ENCODE data around the gene NBAS. TPM values are rescaled to one million over a fixed set of nuclear protein-coding genes. Genes with fewer than 3 reads are reported as not detected.
"Not testable (repeated sequence)": the region's sequence is repeated elsewhere in the genome, so short reads cannot be mapped to it uniquely, and the experiment has no call there.

NBAS gene
- total RNA-seq, 1 experiment from 2014 or later: 36.6 TPM

- peak; percentile 1 for DNase-seq (ENCODE audit: low read depth)
Measured at GRCh38 chr2:15527074-15527739, 33.9 kb downstream of the NBAS start.

DNA sequence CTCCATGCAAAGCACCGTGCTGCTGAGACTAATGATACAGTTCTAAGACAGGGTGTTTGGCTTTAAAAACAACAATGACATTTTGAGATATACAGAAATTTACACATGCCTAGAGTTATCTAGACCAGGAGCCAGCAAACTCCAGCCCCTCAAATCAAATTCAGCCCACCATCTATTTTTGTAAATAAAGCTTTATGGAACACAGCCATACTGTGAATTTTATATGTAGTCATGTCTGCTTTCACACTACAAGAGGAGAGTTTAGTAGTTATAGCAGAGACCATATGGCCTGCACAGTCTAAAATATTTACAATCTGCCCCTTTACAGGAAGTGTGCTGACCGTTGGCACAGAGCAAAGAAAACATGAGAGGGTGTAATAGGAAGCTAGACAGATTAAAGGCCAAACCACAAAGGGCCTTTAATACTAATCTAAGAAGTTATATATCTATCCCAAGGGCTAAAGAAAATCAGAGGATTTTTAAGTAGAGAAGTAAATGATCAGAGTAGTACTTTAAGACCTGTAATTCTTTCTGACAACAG lies 39.4 kb downstream of the NBAS start:
- DNase-seq (ENCODE audit: low read depth): no peak

GRCh38 chr2:15520346-15520745 lies 40.8 kb downstream of the NBAS start:
- no peak for DNase-seq (ENCODE audit: low read depth)

DNA sequence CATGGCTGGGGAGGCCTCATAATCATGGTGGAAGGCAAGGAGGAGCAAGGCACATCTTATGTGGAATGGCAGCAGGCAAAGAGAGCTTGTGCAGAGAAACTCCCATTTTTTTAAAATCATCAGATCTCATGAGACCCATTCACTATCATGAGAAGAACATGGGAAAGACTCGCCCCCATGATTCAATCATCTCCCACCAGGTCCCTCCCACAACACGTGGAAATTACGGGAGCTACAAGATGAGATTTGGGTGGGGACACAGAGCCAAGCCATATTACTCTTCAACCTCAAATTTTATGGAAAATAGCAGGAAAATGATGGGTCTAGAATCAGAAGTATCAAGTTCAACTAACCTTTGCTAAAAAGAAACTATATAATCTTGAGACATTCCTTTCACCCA lies 42.4 kb downstream of the NBAS start:
- DNase-seq (ENCODE audit: low read depth): not testable (repeated sequence)

- DNase-seq (ENCODE audit: low read depth): no peak
Measured at GRCh38 chr2:15517793-15518192, 43.3 kb downstream of the NBAS start.

DNA sequence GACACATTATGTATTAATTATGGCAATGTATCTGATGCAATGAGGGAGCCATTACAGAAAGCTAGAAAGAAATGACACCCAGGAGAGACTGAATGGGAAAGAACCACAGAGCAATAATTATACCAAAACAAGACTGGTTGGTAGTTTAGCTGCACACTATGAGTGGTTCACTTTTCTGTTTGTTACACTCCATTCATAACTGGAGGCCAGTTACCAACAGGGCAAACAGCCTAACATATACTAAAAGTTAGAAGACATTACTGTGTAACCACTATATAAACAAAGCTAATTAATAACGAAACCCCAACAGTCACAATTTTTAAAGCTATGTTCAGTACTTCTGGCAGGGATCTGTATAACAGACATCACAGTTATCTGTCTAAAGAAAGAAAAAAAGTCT lies 49.4 kb downstream of the NBAS start:
- DNase-seq (ENCODE audit: low read depth): peak; percentile 0

DNA sequence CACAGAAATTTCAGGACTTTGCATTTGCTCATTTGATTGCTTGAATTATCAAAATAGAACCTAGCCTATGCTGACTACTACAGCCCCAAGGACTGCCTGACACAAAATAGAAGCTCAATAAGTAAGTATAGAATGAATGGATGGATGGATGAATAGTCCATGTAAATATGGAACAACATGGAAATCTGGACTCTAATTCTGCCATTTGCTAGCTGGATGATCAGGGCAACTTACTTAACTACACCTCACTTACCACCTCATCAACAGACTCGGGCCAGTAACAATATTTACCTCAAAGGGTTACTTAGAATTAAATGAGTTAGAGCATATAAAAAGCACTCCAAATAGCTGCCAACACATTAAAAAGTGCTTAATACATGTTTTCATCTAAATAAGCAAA lies 50.6 kb downstream of the NBAS start:
- no peak for DNase-seq (ENCODE audit: low read depth)

DNA sequence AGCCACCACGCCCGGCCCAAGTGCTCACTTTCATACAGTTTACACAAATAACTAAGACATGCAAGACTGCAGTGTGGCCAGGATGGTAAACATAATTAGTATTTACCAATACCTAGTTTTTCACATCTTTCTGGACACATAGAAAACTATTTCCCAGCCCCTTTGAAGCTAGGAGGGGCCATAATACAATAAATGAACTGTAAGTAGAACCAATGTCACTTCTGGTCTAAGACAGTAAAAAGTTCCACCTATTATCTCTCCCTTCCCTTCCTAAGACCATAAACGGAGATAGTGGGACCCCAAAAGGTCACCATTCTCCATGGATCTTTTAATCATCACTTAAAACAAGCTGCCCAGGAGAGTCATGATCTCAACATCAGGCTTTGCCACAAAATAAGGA lies 51.0 kb downstream of the NBAS start:
- DNase-seq (ENCODE audit: low read depth): no peak

DNA sequence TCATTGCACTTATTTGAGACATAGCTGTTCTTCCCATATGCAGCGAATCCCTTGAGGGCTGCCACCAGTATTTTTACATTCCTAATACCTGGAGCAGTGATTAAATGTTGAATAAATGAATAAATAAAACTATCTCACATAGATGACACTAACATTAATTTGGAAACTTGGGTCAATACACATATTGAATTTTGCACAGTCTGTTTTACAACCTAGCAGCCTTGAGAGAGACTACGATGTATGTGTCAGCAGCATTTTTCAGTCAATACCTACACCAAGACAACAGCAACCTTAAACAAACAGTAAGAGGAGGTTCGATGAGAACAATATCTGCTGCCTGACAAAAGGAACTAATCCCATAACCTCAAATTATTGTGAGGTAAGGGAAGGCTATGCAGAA lies 53.4 kb downstream of the NBAS start:
- DNase-seq (ENCODE audit: low read depth): no peak

GRCh38 chr2:15507061-15507460 lies 54.1 kb downstream of the NBAS start:
- DNase-seq (ENCODE audit: low read depth): no peak

- DNase-seq (ENCODE audit: low read depth): no peak
Measured at GRCh38 chr2:15506229-15506819, 54.8 kb downstream of the NBAS start.

DNA sequence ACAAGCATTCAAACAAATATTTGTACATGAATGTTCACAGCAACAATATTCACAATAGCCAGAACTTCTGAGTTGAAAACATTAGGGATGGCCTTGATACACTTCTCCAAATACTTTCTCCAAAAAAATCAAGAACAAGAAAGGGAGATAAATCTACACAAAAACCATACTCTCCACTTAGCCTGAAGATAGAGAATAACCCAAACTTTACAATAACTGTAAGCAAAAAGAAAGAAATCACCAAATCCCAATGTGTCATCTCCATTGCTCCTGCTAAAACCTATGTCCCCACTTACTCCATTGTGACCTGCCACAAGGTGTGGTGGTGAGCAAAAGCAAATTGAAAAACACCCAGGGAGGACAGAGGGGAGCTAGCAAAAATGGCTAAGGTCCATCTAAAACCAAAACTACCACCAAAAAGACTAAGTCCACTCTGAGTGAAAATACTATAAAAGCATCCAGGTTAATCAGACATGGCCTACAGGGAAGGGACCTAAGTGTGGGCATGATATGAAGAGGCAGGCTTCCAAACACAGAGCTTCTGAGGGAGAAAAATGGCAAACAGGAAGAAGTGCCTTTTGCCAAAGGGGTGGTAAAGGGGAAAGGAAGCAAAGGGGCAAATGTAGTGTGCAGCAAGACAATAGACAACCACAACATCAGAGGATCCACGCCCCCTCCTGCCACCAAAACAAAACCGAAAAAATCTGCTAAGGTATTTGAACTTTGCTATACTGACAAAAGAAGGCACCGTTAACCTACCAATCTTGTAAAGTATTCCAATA lies 56.1 kb downstream of the NBAS start:
- DNase-seq (ENCODE audit: low read depth): no peak

DNA sequence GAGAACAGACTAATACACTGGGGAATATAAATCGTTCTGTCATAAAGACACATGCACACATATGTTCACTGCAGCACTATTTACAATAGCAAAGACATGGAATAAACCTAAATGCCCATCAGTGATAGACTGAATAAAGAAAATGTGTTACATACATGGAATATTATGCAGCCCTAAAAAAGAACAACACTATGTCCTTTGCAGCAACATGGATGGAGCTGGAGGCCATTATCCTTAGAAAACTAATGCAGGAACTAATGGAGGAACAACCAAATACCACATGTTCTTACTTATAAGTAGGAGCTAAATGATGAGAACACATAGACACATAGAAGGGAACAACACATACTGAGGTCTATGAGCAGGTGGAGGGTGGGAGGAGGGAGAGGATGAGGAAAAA lies 61.9 kb downstream of the NBAS start:
- not testable (repeated sequence) for DNase-seq (ENCODE audit: low read depth)

DNA sequence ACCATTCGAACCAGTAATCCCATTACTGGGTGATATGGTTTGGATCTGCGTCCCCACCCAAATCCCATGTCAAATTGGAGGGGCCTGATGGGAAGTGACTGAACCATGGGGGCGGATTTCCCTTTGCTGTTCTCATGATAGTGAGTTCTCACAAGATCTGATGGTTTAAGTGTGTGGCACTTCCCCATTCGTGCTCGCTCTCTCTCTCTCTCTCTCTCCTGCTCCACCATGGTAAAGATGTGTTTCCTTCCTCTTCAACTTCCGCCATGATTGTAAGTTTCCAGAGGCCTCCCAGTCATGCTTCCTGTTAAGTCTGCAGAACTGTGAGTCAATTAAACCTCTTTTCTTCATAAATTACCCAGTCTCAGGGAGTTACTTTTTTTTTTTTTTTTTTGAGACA lies 62.6 kb downstream of the NBAS start:
- no peak for DNase-seq (ENCODE audit: low read depth)

DNA sequence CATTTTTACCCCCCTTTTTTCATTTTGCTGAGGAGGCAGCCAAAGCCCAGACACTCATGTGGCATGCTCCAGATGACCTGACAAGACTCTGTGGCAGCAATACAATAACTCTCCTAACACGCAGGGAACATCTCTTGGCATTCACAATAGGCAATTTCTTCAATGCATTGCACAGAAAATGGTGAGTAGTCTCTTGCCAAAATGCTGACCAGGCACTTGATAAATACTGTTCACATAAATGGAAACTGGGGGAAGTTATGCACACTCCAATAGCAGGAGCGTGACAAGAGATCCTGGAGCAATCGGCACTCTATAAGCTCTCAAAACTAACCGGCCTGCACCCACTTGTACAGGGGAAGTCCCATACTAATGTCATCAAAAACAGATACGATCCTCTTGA lies 66.3 kb downstream of the NBAS start:
- no peak for DNase-seq (ENCODE audit: low read depth)

DNA sequence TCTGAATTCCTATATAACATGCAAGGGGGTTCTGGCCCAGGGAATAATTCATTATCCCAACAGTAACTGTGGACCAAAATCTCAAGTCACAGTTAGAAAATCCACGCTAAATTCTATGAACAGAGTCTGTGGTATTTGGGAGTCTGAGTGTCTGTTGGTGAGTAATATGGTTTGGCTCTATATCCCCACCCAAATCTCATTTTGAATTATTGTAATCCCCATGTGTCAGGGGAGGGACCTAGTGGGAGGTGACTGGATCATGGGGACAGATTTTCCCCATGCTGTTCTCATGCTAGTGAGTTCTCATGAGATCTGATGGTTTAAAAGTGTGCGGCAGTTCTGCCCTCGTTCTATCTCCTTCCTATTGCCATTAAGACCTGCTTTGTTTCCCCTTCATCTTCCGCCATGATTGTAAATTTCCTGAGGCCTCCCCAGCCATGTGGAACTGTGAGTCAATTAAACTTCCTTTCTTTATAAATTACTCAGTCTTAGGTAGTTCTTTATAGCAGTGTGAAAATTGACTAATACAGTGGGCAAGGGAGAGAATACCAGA lies 68.3 kb downstream of the NBAS start:
- no peak for DNase-seq (ENCODE audit: low read depth)

GRCh38 chr2:15486770-15487169 lies 74.4 kb downstream of the NBAS start:
- DNase-seq (ENCODE audit: low read depth): no peak

DNA sequence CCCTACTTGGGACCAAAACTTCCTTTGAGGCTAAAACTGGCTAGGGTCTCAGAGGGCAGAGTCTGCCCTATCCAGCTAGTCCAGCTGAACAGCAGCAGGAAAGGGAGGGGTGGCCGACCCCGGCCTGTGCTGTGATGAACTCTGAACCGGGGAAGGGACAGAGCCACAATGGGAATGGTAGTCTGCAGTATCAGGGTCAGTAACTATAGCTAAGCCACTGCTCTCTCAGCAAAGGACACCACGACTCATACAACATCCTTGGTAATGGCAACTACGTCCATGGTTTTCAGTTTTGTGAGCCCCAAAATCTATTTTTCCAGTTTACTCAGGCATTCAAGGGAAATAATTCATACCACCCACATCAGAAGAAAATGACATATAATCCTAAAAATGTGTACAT lies 75.2 kb downstream of the NBAS start:
- no peak for DNase-seq (ENCODE audit: low read depth)

DNA sequence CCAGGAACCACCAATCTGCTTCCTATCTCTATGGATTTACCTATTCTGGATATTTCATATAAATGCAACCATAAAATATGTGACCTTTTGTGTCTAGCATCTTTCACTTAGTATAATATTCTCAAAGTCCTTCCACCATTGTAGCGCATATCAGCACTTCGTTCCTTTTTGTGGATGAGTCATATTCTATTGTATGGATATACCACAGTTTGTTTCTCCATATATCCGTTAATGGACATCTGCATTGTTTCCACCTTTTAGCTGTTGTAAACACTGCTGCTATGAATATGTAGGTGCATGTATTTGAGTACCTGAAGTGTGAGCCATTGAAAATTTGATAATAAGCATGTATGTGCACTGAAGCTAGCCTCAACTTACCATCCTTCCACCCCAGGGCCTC lies 80.1 kb downstream of the NBAS start:
- DNase-seq (ENCODE audit: low read depth): no peak

DNA sequence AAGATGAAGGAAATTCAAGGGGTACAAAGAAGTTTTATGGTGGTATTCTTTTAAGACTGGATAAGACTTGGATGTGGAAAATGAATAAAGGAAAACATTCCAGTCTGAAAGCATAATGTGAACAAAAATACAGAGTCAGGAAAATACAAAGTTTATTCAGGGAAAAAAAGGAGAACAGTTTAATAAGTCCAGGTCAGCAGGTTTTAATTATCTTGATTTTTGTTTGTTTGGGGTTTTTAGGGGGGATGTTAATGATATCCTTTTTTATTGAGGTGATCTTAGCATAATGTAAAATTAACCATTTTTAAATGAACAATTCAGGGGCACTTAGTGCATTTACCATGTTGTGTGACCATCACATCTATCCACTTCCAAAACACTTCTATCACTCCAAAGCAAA lies 80.6 kb downstream of the NBAS start:
- no peak for DNase-seq (ENCODE audit: low read depth)

GRCh38 chr2:15472876-15473275 lies 88.3 kb downstream of the NBAS start:
- no peak for DNase-seq (ENCODE audit: low read depth)

GRCh38 chr2:15472133-15472532 lies 89.0 kb downstream of the NBAS start:
- DNase-seq (ENCODE audit: low read depth): peak; percentile 36

GRCh38 chr2:15471606-15472005 lies 89.5 kb downstream of the NBAS start:
- DNase-seq (ENCODE audit: low read depth): no peak

Measured in M059J (cell line).